HEK293T (cell line): ENCODE results near the gene MAP3K5.

Source experiments
- CTCF ChIA-PET: fragments of 350-600 bp; formaldehyde crosslinking; extraction: SDS; loops from one replicate; lab custom pipeline; 2021; ENCODE audit warnings: antibody characterized with exemption, inconsistent platforms; lab: Yijun Ruan, JAX
- POLR2A ChIA-PET: fragments of 350-600 bp; formaldehyde crosslinking; extraction: SDS; loops from one replicate; lab custom pipeline; 2020; ENCODE audit warnings: antibody characterized with exemption, inconsistent platforms; lab: Yijun Ruan, JAX
- DNase-seq: peaks from one replicate; pipeline ENCODE4 v3.0.0; 2012; ENCODE audit warnings: mixed read lengths; ENCODE audit errors: extremely low spot score
- ARNT ChIP-seq: fragments of 450-650 bp; IDR thresholded peaks from 2 replicates; pipeline ENCODE4 v1.6.1; 2017; ENCODE audit warnings: mild to moderate bottlenecking
- BHLHE40 ChIP-seq: fragments of 450-650 bp; IDR thresholded peaks from 2 replicates; pipeline ENCODE4 v1.6.1; 2016; ENCODE audit warnings: mild to moderate bottlenecking, moderate library complexity, borderline replicate concordance
- CTBP1 ChIP-seq: fragments of 450-650 bp; IDR thresholded peaks from 2 replicates; pipeline ENCODE4 v1.6.1; 2016; ENCODE audit warnings: borderline replicate concordance
- ELF4 ChIP-seq: fragments of 450-650 bp; IDR thresholded peaks from 2 replicates; pipeline ENCODE4 v1.6.1; 2017; ENCODE audit warnings: antibody characterized with exemption
- FOXA1 ChIP-seq: fragments of 450-650 bp; IDR thresholded peaks from 2 replicates; pipeline ENCODE4 v1.6.1; 2016; ENCODE audit warnings: mild to moderate bottlenecking
- FOXK2 ChIP-seq: fragments of 450-650 bp; IDR thresholded peaks from 2 replicates; pipeline ENCODE4 v1.6.1; 2016; ENCODE audit warnings: mild to moderate bottlenecking
- FOXM1 ChIP-seq: fragments of 450-650 bp; IDR thresholded peaks from 2 replicates; pipeline ENCODE4 v1.6.1; 2017; ENCODE audit warnings: mild to moderate bottlenecking, borderline replicate concordance
- HDGF ChIP-seq: fragments of 450-650 bp; IDR thresholded peaks from 2 replicates; pipeline ENCODE4 v1.6.1; 2017; ENCODE audit warnings: antibody characterized with exemption, borderline replicate concordance
- L3MBTL2 ChIP-seq: fragments of 450-650 bp; conservative IDR thresholded peaks from 2 replicates; pipeline ENCODE4 v1.6.1; 2016; ENCODE audit warnings: mild to moderate bottlenecking
- LEF1 ChIP-seq: fragments of 450-650 bp; IDR thresholded peaks from 2 replicates; pipeline ENCODE4 v1.6.1; 2017; ENCODE audit warnings: mild to moderate bottlenecking, borderline replicate concordance
- NFRKB ChIP-seq: fragments of 450-650 bp; IDR thresholded peaks from 2 replicates; pipeline ENCODE4 v1.6.1; 2016; ENCODE audit warnings: mild to moderate bottlenecking, moderate library complexity
- SP1 ChIP-seq: fragments of 450-650 bp; IDR thresholded peaks from 2 replicates; pipeline ENCODE4 v1.6.1; 2017
- SUZ12 ChIP-seq: fragments of 450-650 bp; IDR thresholded peaks from 2 replicates; pipeline ENCODE4 v1.6.1; 2016; ENCODE audit warnings: mild to moderate bottlenecking
- TARDBP ChIP-seq: fragments of 450-650 bp; IDR thresholded peaks from 2 replicates; pipeline ENCODE4 v1.6.1; 2016
- ZNF384 ChIP-seq: fragments of 450-650 bp; IDR thresholded peaks from 2 replicates; pipeline ENCODE4 v1.6.1; 2016
- TF ChIP-seq, protein P1 (sequence below): fragments of 450-650 bp; IDR thresholded peaks from 2 replicates; pipeline ENCODE4 v1.6.1; 2016

The MAP3K5 gene

DNA sequence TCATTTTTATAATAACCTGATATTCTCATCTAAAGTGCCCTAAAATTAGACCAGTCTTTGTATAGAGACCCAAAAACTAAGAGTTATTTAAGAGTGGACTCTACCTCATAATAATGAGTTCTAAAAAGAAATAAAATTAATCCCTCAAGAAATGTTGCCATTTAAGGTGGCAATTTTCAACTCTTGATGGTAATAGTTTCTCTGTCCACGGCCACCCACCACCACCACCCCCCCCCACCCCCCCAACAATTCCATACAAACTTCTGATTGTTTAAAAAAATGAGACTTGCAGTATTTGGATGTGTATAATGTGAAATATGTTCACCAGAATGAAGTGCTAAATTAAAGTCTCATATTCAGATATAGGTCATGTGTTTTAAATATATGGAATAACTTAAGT is 244.4 kb downstream of the MAP3K5 start:
- TF ChIP-seq ARNT (no peak), CTBP1 (no peak), SP1 (no peak), L3MBTL2 (no peak), FOXA1 (no peak), ELF4 (no peak), NFRKB (no peak), FOXM1 (no peak), HDGF (no peak), SUZ12 (no peak), BHLHE40 (no peak)
- ChIA-PET CTCF (interaction anchor here (0.6 to 1.7 kb wide), 11 partner anchors 13 to 298 kb away, joined by 3 to 23 read pairs (median 4); partner anchors contain the start of gene MTFR2), POLR2A (no interaction called here)
- DNase-seq = no peak

DNA sequence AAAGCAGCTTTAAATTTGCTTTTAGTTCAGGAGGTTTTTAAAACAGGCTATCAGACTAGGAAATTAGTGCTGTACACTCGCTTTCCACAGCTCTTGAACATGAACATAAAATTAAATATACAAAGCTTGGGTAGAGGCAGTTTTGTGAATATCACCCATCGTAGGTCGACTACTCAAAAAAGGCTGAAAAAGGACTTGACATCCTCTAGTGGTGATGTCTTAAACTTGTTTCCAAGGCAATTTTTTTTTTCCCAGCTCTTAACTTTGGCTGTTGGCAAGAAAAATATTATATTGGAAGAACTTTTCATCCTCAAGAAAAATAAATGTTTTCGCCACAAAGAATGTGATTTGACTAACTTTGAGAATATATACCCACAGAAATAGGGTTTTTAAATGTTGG is 244.9 kb downstream of the MAP3K5 start:
- ChIA-PET POLR2A (interaction anchor here (0.8 to 1.3 kb wide), 2 partner anchors 258 to 296 kb away, joined by 3 to 5 read pairs; partner anchors contain the start of gene BCLAF1), CTCF (interaction anchor here (0.5 to 1.7 kb wide), 16 partner anchors 13 to 297 kb away, joined by 3 to 23 read pairs (median 4); partner anchors contain the start of gene MTFR2)
- TF ChIP-seq TARDBP (no peak), ZNF384 (peak; percentile 83), SUZ12 (no peak)
- TF ChIP-seq, protein P1, sequence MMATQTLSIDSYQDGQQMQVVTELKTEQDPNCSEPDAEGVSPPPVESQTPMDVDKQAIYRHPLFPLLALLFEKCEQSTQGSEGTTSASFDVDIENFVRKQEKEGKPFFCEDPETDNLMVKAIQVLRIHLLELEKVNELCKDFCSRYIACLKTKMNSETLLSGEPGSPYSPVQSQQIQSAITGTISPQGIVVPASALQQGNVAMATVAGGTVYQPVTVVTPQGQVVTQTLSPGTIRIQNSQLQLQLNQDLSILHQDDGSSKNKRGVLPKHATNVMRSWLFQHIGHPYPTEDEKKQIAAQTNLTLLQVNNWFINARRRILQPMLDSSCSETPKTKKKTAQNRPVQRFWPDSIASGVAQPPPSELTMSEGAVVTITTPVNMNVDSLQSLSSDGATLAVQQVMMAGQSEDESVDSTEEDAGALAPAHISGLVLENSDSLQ = no peak
- DNase-seq = peak; percentile 52

GRCh38 chr6:136546331-136546730 is 245.9 kb downstream of the MAP3K5 start:
- POLR2A ChIA-PET = interaction anchor here (1.3 kb wide), 1 partner anchor 295 kb away, joined by 3 read pairs; no protein-coding TSS in a partner anchor
- CTCF ChIA-PET = interaction anchor here (0.9 to 1.7 kb wide), 6 partner anchors 21 to 204 kb away, joined by 3 to 23 read pairs (median 4); no protein-coding TSS in a partner anchor
- TF ChIP-seq TARDBP (no peak), SUZ12 (no peak), ZNF384 (no peak), ELF4 (no peak), LEF1 (no peak), FOXM1 (no peak), NFRKB (no peak), HDGF (no peak), FOXK2 (no peak), SP1 (no peak), ARNT (no peak), CTBP1 (no peak), FOXA1 (no peak), L3MBTL2 (no peak)
- TF ChIP-seq, protein P1 = no peak
- DNase-seq = no peak

DNA sequence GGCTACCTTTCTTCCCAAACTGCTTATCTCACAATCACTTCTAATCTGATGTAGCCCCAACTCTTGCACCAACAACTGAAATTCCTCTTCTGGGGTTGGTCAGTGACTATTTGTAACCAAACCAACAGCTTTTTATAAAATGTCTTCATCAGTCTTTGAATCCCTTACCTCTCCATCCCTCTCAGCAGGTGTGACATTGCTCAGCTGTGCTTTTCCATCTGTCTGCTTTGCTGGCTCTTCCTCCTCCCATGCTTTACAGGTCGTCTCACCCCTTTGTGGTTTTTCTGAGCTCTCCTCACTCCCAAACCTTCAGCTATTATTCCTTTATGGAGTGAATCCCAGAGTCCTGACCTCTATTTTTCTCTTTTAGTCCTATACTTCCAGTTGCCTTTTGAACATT is 248.0 kb downstream of the MAP3K5 start:
- ChIA-PET CTCF (no interaction called here), POLR2A (no interaction called here)
- no peak for DNase-seq
- TF ChIP-seq SUZ12 (no peak), FOXK2 (no peak), L3MBTL2 (no peak), LEF1 (no peak), HDGF (no peak), FOXA1 (no peak)
- TF ChIP-seq, protein P1 = no peak

- no peak for TF ChIP-seq FOXM1
- TF ChIP-seq CTBP1 = no peak
- TF ChIP-seq ARNT = no peak
- no peak for TF ChIP-seq SP1
- TF ChIP-seq SUZ12 = no peak
- TF ChIP-seq BHLHE40 = no peak
- TF ChIP-seq ZNF384 = no peak
- no peak for TF ChIP-seq FOXK2
- no peak for TF ChIP-seq FOXA1
- no peak for TF ChIP-seq NFRKB
- no peak for TF ChIP-seq HDGF
- no peak for TF ChIP-seq L3MBTL2
- TF ChIP-seq TARDBP = no peak
- no peak for TF ChIP-seq ELF4
- TF ChIP-seq, protein P1 = no peak
- no peak for TF ChIP-seq LEF1
- POLR2A ChIA-PET = no interaction called here
- CTCF ChIA-PET = interaction anchor here (0.8 kb wide), 1 partner anchor 9 kb away, joined by 3 read pairs; the partner anchor contains the start of gene MAP7
Observed at GRCh38 chr6:136541395-136541794, 250.9 kb downstream of the MAP3K5 start.

More at GRCh38 chr6:136541395-136541794, 250.9 kb downstream of the MAP3K5 start:
- no peak for DNase-seq
